K562 (cell line): ENCODE data around the gene GNAI3. TPM values are rescaled to one million over a fixed set of nuclear protein-coding genes. Genes with fewer than 3 reads are reported as not detected.

ENCODE experiments used
- ATAC-seq: fragments of 200-7000 bp; cut with Tn5 transposase; 3 replicates; pipeline ENCODE4 v1.9.1; 2020; ENCODE audit warnings: moderate library complexity
- BruUV-seq: library from RNA; stranded (reverse); fragments of 400-500 nt; replicated peaks from 2 replicates; lab custom pipeline; 2021; lab: Mats Ljungman, UMichigan
- CTCF ChIA-PET: fragments of 300-600 bp; formaldehyde crosslinking; extraction: SDS; loops from one replicate; lab custom pipeline; 2021; ENCODE audit warnings: low intra/inter-chr PET ratio; lab: Yijun Ruan, JAX
- POLR2A ChIA-PET: fragments of 300-600, 350-650 bp; sonication (Branson Sonifier 250); formaldehyde crosslinking; extraction: SDS; loops from one replicate; lab custom pipeline; 2021; ENCODE audit warnings: antibody characterized with exemption, inconsistent platforms; lab: Yijun Ruan, JAX
- DNase-seq, 4 experiments: peaks; one replicate each; pipeline versions ENCODE4 v3.0.0 to v3.0.0-alpha.2; 2011 to 2018; ENCODE audit warnings: low spot score in 3 of 4, mixed read lengths in 3 of 4; ENCODE audit errors: extremely low read depth in 1 of 4
- FAIRE-seq: peaks from 2 replicates; lab custom pipeline; 2011; peaks lifted over from hg19 to GRCh38; lab: Jason Lieb, UNC
- H2AFZ ChIP-seq: 2 replicates; pipeline ENCODE4 v1.6.0; 2011; ENCODE audit warnings: low read depth, low read length, control low read depth, inconsistent platforms
- H3K27ac ChIP-seq: fragments of 200-600 bp; 3 replicates; pipeline ENCODE4 v1.8.0; 2011; ENCODE audit warnings: low read depth, mild to moderate bottlenecking, control low read depth, inconsistent platforms, low read length, moderate library complexity, mixed read lengths; ENCODE audit errors: extremely low read depth
- H3K27me3 ChIP-seq, 2 experiments: fragments of 300-600 bp in 1 of 2; 2 replicates in 1 of 2; 3 replicates in 1 of 2; pipeline versions ENCODE4 v1.6.0 to v1.8.0; 2011; ENCODE audit warnings: inconsistent platforms in 2 of 2, low read length in 2 of 2, mild to moderate bottlenecking in 1 of 2, mixed read lengths in 1 of 2, moderate library complexity in 1 of 2; ENCODE audit not compliant: control insufficient read depth in 2 of 2, insufficient read depth in 2 of 2
- H3K36me3 ChIP-seq: fragments of 300-600 bp; 3 replicates; pipeline ENCODE4 v1.8.0; 2011; ENCODE audit warnings: mild to moderate bottlenecking, low read length, inconsistent platforms; ENCODE audit not compliant: control insufficient read depth, insufficient read depth
- H3K4me1 ChIP-seq, 2 experiments: fragments of 200-600 bp in 1 of 2; replicated peaks in 1 of 2; 2 replicates in 1 of 2; 3 replicates in 1 of 2; pipeline versions ENCODE4 v1.5.1 to v1.8.0; 2011; ENCODE audit warnings: inconsistent platforms in 2 of 2, low read length in 2 of 2, mild to moderate bottlenecking in 1 of 2, mixed read lengths in 1 of 2, moderate library complexity in 1 of 2; ENCODE audit not compliant: control insufficient read depth in 2 of 2, insufficient read depth in 2 of 2
- H3K4me2 ChIP-seq: 2 replicates; pipeline ENCODE4 v1.6.1; 2011; ENCODE audit warnings: low read length, control low read depth, inconsistent platforms, mixed read lengths; ENCODE audit not compliant: insufficient read depth
- H3K4me3 ChIP-seq: fragments of 200-600 bp; sonication (generic), shearing (Covaris generic); 2 replicates; pipeline ENCODE4 v1.5.1; 2016; ENCODE audit warnings: control low read depth, inconsistent platforms
- H3K79me2 ChIP-seq: fragments of 200-600 bp; 3 replicates; pipeline ENCODE4 v1.8.0; 2011; ENCODE audit warnings: low read length, inconsistent platforms; ENCODE audit not compliant: control insufficient read depth, insufficient read depth
- H3K9ac ChIP-seq, 2 experiments: 2 replicates each; pipeline versions ENCODE4 v1.6.0 to v1.6.1; 2011; ENCODE audit warnings: low read depth in 2 of 2, low read length in 2 of 2, control low read depth in 1 of 2, inconsistent platforms in 1 of 2, mild to moderate bottlenecking in 1 of 2, mixed read lengths in 1 of 2; ENCODE audit not compliant: insufficient read depth in 1 of 2
- H3K9me1 ChIP-seq: one replicate; pipeline ENCODE4 v1.6.0; 2011; ENCODE audit warnings: inconsistent platforms, mild to moderate bottlenecking, low read length, moderate library complexity; ENCODE audit not compliant: control insufficient read depth, insufficient read depth
- H3K9me3 ChIP-seq: replicated peaks from 2 replicates; pipeline ENCODE4 v1.5.1; 2011; ENCODE audit warnings: low read depth, low read length, inconsistent platforms; ENCODE audit not compliant: control insufficient read depth, insufficient read depth
- H4K20me1 ChIP-seq: replicated peaks from 2 replicates; pipeline ENCODE4 v1.6.1; 2011; ENCODE audit warnings: low read length, inconsistent platforms, mixed read lengths; ENCODE audit not compliant: control insufficient read depth, insufficient read depth
- COPS2 ChIP-seq: fragments of 450-650 bp; conservative IDR thresholded peaks from 2 replicates; pipeline ENCODE4 v1.6.1; 2016; ENCODE audit warnings: mild to moderate bottlenecking, moderate library complexity
- CREM ChIP-seq: IDR thresholded peaks from 2 replicates; pipeline ENCODE4 v1.6.1; 2014; ENCODE audit warnings: antibody characterized with exemption, low read depth
- GATAD2A ChIP-seq: fragments of 450-650 bp; IDR thresholded peaks from 2 replicates; pipeline ENCODE4 v1.6.1; 2017
- HDAC1 ChIP-seq, 2 experiments: fragments of 450-650 bp; IDR thresholded peaks; 2 replicates each; pipeline ENCODE4 v1.6.1; 2016 to 2017; ENCODE audit warnings: inconsistent platforms in 1 of 2, mild to moderate bottlenecking in 1 of 2, moderate library complexity in 1 of 2
- MBD1 ChIP-seq: fragments of 250-450 bp; sonication (Bioruptor Pico); IDR thresholded peaks from 2 replicates; pipeline ENCODE4 v1.8.0; 2022; ENCODE audit warnings: inconsistent platforms
- NR2F6 ChIP-seq: fragments of 450-650 bp; formaldehyde crosslinking; IDR thresholded peaks from 2 replicates; pipeline ENCODE4 v1.4.0; 2020; ENCODE audit warnings: mild to moderate bottlenecking
- SIN3A ChIP-seq, 2 experiments: fragments of 150-350 bp in 1 of 2; IDR thresholded peaks; 2 replicates each; pipeline ENCODE4 v1.6.1; 2011 to 2016; ENCODE audit warnings: borderline replicate concordance in 2 of 2, low read depth in 2 of 2, low read length in 2 of 2, mild to moderate bottlenecking in 2 of 2, moderate library complexity in 2 of 2; ENCODE audit not compliant: control insufficient read depth in 1 of 2
- SIX5 ChIP-seq, 2 experiments: IDR thresholded peaks; 2 replicates each; pipeline ENCODE4 v1.6.1; 2011; ENCODE audit warnings: low read length in 2 of 2, borderline replicate concordance in 1 of 2, low read depth in 1 of 2, mild to moderate bottlenecking in 1 of 2, moderate library complexity in 1 of 2; ENCODE audit not compliant: insufficient read depth in 1 of 2
- TAF1 ChIP-seq: IDR thresholded peaks from 2 replicates; pipeline ENCODE4 v1.6.1; 2011; ENCODE audit warnings: mild to moderate bottlenecking, low read length, moderate library complexity; ENCODE audit not compliant: insufficient read depth, control insufficient read depth, severe bottlenecking; ENCODE audit errors: extremely low read depth
- ZKSCAN8 ChIP-seq: fragments of 200-800 bp; sonication (Bioruptor generic); IDR thresholded peaks from 2 replicates; pipeline ENCODE4 v1.6.1; 2016; ENCODE audit warnings: missing genetic modification characterization, missing compliant biosample characterization
- ZMIZ1 ChIP-seq, 2 experiments: fragments of 150-350 bp in 1 of 2; IDR thresholded peaks; 2 replicates each; pipeline ENCODE4 v1.6.1; 2012 to 2016; ENCODE audit warnings: low read depth in 2 of 2, low read length in 2 of 2, mild to moderate bottlenecking in 1 of 2, moderate library complexity in 1 of 2
- ZNF197 ChIP-seq: fragments of 200-800 bp; sonication (Bioruptor generic); IDR thresholded peaks from 2 replicates; pipeline ENCODE4 v1.6.1; 2016; ENCODE audit warnings: low read depth, missing genetic modification characterization, missing compliant biosample characterization
- ZNF280A ChIP-seq: fragments of 450-650 bp; IDR thresholded peaks from 2 replicates; pipeline ENCODE4 v1.6.1; 2018; ENCODE audit warnings: mild to moderate bottlenecking, low read depth; ENCODE audit not compliant: partially characterized antibody
- WGBS: fragments of 100-300 bp; shearing (Covaris generic); methylation state at CpG from one replicate; pipeline ENCODE4 v1.1.6; 2016; ENCODE audit warnings: low coverage, mixed read lengths; ENCODE audit not compliant: insufficient coverage; ENCODE audit errors: missing lambda C conversion rate; 5-methylcytosine and 5-hydroxymethylcytosine counted together
- in situ Hi-C: fragments of 300-500 bp; cut with MboI; formaldehyde crosslinking; loops from 4 replicates; pipeline ENCODE4 v1.15.0; 2018; ENCODE audit warnings: inconsistent platforms, mixed read lengths
- intact Hi-C: fragments of 100-400 bp; cut with micrococcal nuclease; formaldehyde crosslinking; loops from 2 replicates; pipeline ENCODE4 v1.14.2; 2022
- polyA plus RNA-seq, 8 experiments: library from polyadenylated mRNA; depleted of rRNA in 4 of 8; stranded (reverse) in 5 of 8; unstranded in 3 of 8; fragments of >200 nt; fragmentation: Nextera tagmentation in 2 of 8; fragmentation: Illumina TruSeq in 1 of 8; extraction: Ambion mirVana in 2 of 8; extraction: Trizol in 1 of 8; gene quantifications; 2 replicates each; pipeline versions ENCODE4 v1.2.1 to v1.2.3, GENCODE V29; 2011 to 2014; ENCODE audit warnings: inconsistent platforms in 1 of 8, missing spikeins in 1 of 8
- total RNA-seq, 7 experiments: library from RNA; depleted of rRNA in 6 of 7; stranded (reverse); fragments of >200 nt in 6 of 7; fragmentation: Illumina TruSeq in 2 of 7; extraction: Trizol in 2 of 7; gene quantifications; 2 replicates each; pipeline versions ENCODE4 v1.2.1 to v1.2.3, GENCODE V29; 2011 to 2021; ENCODE audit warnings: low replicate concordance in 1 of 7

The GNAI3 gene
- total and polyA plus RNA-seq, 9 of the 15 experiments (the other 6 are each of a cell fraction or from before 2014, with no cell fraction given), result 6.3 to 13.2 (median 8.9) TPM

- H3K27me3 ChIP-seq, result no peaks in the 10 kb centered on the region
- WGBS, result 36% methylated on average over 1 of the region's 1 CpG
- ChIA-PET POLR2A (no interaction called here), CTCF (no interaction called here)
- BruUV-seq, result no TSS peak
- no peaks in the 10 kb centered on the region for H3K79me2 ChIP-seq
- in situ Hi-C loops, result no loop called here
- H3K4me2 ChIP-seq, result no peak overlapping the region
- no peak overlapping the region for H2AFZ ChIP-seq
- peaks cover 1% of the 10 kb centered on the region; the same call in 2 of the 3 replicates for H3K36me3 ChIP-seq
- H3K4me3 ChIP-seq, result no peak overlapping the region
- intact Hi-C loops, result no loop called here
- no peaks in the 10 kb centered on the region for H3K9me3 ChIP-seq
- H3K27ac ChIP-seq, result no peak overlapping the region
- H4K20me1 ChIP-seq, result no peaks in the 10 kb centered on the region
- no peak overlapping the region for H3K9ac ChIP-seq
- no peak for DNase-seq
- ATAC-seq, result no peak
- FAIRE-seq, result no peak
- H3K9me1 ChIP-seq, result no peaks in the 10 kb centered on the region
- peaks cover 4 to 15% of the 10 kb centered on the region in 2 experiments for H3K4me1 ChIP-seq
- TF ChIP-seq ZMIZ1 (IDR thresholded peaks at IDR 0.05; ENCODE audit: low read depth in 2 of 2, low read length in 2 of 2), result no peak
- no peak for TF ChIP-seq ZKSCAN8 (CRISPR knock-in tag)
- TF ChIP-seq GATAD2A, result no peak
- TF ChIP-seq MBD1 (CRISPR knock-in tag), result no peak
- no peak for TF ChIP-seq SIN3A (IDR thresholded peaks at IDR 0.05; ENCODE audit: borderline replicate concordance in 2 of 2, control insufficient read depth in 1 of 2, low read depth in 2 of 2, low read length in 2 of 2)
- no peak for TF ChIP-seq NR2F6
- no peak for TF ChIP-seq CREM
- TF ChIP-seq HDAC1 (IDR thresholded peaks at IDR 0.05), result no peak
- TF ChIP-seq ZNF280A, result no peak
- no peak for TF ChIP-seq SIX5 (IDR thresholded peaks at IDR 0.05; ENCODE audit: borderline replicate concordance in 1 of 2, insufficient read depth in 1 of 2, low read depth in 1 of 2, low read length in 2 of 2)
- no peak for TF ChIP-seq ZNF197 (CRISPR knock-in tag)
- TF ChIP-seq TAF1, result no peak
- TF ChIP-seq COPS2, result no peak
Observed at GRCh38 chr1:109664671-109665070, 116.3 kb downstream of the GNAI3 start.
